ENCODE measurements around the gene MRPL51. TPM values are rescaled to one million over a fixed set of nuclear protein-coding genes. Genes with fewer than 3 reads are reported as not detected.

MRPL51 gene
- total RNA-seq, 1 donor from 2014 or later: 202 TPM

DNA sequence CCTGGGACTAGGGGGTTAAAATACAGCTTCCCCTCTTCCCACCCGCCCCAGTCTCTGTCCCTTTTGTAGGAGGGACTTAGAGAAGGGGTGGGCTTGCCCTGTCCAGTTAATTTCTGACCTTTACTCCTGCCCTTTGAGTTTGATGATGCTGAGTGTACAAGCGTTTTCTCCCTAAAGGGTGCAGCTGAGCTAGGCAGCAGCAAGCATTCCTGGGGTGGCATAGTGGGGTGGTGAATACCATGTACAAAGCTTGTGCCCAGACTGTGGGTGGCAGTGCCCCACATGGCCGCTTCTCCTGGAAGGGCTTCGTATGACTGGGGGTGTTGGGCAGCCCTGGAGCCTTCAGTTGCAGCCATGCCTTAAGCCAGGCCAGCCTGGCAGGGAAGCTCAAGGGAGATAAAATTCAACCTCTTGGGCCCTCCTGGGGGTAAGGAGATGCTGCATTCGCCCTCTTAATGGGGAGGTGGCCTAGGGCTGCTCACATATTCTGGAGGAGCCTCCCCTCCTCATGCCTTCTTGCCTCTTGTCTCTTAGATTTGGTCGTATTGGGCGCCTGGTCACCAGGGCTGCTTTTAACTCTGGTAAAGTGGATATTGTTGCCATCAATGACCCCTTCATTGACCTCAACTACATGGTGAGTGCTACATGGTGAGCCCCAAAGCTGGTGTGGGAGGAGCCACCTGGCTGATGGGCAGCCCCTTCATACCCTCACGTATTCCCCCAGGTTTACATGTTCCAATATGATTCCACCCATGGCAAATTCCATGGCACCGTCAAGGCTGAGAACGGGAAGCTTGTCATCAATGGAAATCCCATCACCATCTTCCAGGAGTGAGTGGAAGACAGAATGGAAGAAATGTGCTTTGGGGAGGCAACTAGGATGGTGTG, 43.1 kb upstream of the MRPL51 start:
- Histone ChIP-seq H3K9ac (ENCODE audit: low read length) (peak overlapping the region; percentile 98), H3K27me3 (ENCODE audit: insufficient read depth, low read length) (no peaks in the 10 kb centered on the region), H3K79me2 (ENCODE audit: insufficient read depth, low read length) (peaks cover 36% of the 10 kb centered on the region), H3K36me3 (ENCODE audit: insufficient read depth, low read length) (peaks cover 30% of the 10 kb centered on the region), H3K4me1 (ENCODE audit: insufficient read depth, low read length) (peaks cover 54% of the 10 kb centered on the region), H2AFZ (ENCODE audit: low read depth, low read length) (no peak overlapping the region), H3K27ac (ENCODE audit: low read depth, low read length) (peak overlapping the region; percentile 94), H3K4me3 (ENCODE audit: insufficient read depth, low read depth, low read length) (peak overlapping the region; percentile 95), H4K20me1 (ENCODE audit: insufficient read depth, low read length) (peaks cover 58% of the 10 kb centered on the region), H3K4me2 (ENCODE audit: low read length) (peak overlapping the region; percentile 99), H3K9me3 (ENCODE audit: insufficient read depth, low read depth, low read length) (no peaks in the 10 kb centered on the region)
- Mint-ChIP-seq H3K27me3 (ENCODE audit: low read depth, unreplicated experiment) (no peaks in the 10 kb centered on the region), H3K4me3 (ENCODE audit: unreplicated experiment) (peak overlapping the region; percentile 89), H3K9me3 (ENCODE audit: unreplicated experiment) (no peaks in the 10 kb centered on the region), H3K4me1 (ENCODE audit: low read depth, unreplicated experiment) (peaks cover 34% of the 10 kb centered on the region), H3K36me3 (ENCODE audit: low read depth, unreplicated experiment) (peaks cover 25% of the 10 kb centered on the region), H3K27ac (ENCODE audit: unreplicated experiment) (peak overlapping the region; percentile 85)
- no peak for TF ChIP-seq EZH2 (IDR thresholded peaks at IDR 0.05; ENCODE audit: insufficient read depth, low read length)
- TF ChIP-seq, protein P1, sequence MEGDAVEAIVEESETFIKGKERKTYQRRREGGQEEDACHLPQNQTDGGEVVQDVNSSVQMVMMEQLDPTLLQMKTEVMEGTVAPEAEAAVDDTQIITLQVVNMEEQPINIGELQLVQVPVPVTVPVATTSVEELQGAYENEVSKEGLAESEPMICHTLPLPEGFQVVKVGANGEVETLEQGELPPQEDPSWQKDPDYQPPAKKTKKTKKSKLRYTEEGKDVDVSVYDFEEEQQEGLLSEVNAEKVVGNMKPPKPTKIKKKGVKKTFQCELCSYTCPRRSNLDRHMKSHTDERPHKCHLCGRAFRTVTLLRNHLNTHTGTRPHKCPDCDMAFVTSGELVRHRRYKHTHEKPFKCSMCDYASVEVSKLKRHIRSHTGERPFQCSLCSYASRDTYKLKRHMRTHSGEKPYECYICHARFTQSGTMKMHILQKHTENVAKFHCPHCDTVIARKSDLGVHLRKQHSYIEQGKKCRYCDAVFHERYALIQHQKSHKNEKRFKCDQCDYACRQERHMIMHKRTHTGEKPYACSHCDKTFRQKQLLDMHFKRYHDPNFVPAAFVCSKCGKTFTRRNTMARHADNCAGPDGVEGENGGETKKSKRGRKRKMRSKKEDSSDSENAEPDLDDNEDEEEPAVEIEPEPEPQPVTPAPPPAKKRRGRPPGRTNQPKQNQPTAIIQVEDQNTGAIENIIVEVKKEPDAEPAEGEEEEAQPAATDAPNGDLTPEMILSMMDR (IDR thresholded peaks at IDR 0.05; ENCODE audit: insufficient read depth, low read depth, low read length): no peak
- FAIRE-seq (no peak), DNase-seq (ENCODE audit: low read depth) (no peak)

GRCh38 chr12:6535697-6535946, 42.6 kb upstream of the MRPL51 start:
- Mint-ChIP-seq H3K27me3 (ENCODE audit: low read depth, unreplicated experiment) (no peaks in the 10 kb centered on the region), H3K4me1 (ENCODE audit: low read depth, unreplicated experiment) (peaks cover 34% of the 10 kb centered on the region), H3K9me3 (ENCODE audit: unreplicated experiment) (no peaks in the 10 kb centered on the region), H3K36me3 (ENCODE audit: low read depth, unreplicated experiment) (peaks cover 25% of the 10 kb centered on the region), H3K4me3 (ENCODE audit: unreplicated experiment) (peak overlapping the region; percentile 89), H3K27ac (ENCODE audit: unreplicated experiment) (peak overlapping the region; percentile 85)
- FAIRE-seq: no peak
- no peaks in the 10 kb centered on the region for H3K9me3 ChIP-seq (ENCODE audit: insufficient read depth, low read depth, low read length)
- H3K79me2 ChIP-seq (ENCODE audit: insufficient read depth, low read length): peaks cover 35% of the 10 kb centered on the region
- no peak for DNase-seq (ENCODE audit: low read depth)
- H3K4me1 ChIP-seq (ENCODE audit: insufficient read depth, low read length): peaks cover 49% of the 10 kb centered on the region
- H3K4me2 ChIP-seq (ENCODE audit: low read length): peak overlapping the region; percentile 99
- H3K27ac ChIP-seq (ENCODE audit: low read depth, low read length): peak overlapping the region; percentile 94
- H3K4me3 ChIP-seq (ENCODE audit: insufficient read depth, low read depth, low read length): peak overlapping the region; percentile 95
- no peak overlapping the region for H2AFZ ChIP-seq (ENCODE audit: low read depth, low read length)
- no peaks in the 10 kb centered on the region for H3K27me3 ChIP-seq (ENCODE audit: insufficient read depth, low read length)
- H3K36me3 ChIP-seq (ENCODE audit: insufficient read depth, low read length): peaks cover 36% of the 10 kb centered on the region
- TF ChIP-seq, protein P1 (IDR thresholded peaks at IDR 0.05; ENCODE audit: insufficient read depth, low read depth, low read length): no peak
- TF ChIP-seq EZH2 (IDR thresholded peaks at IDR 0.05; ENCODE audit: insufficient read depth, low read length): no peak
- H3K9ac ChIP-seq (ENCODE audit: low read length): peak overlapping the region; percentile 98
- H4K20me1 ChIP-seq (ENCODE audit: insufficient read depth, low read length): peaks cover 58% of the 10 kb centered on the region

Data from astrocyte (in vitro differentiated cells and primary cell).